HG03521 (cell line): ENCODE measurements around the gene ZFYVE19.
"Not testable (repeated sequence)": the region's sequence is repeated elsewhere in the genome, so short reads cannot be mapped to it uniquely, and the experiment has no call there.

Source experiments
- ATAC-seq: cut with Tn5 transposase; IDR thresholded peaks from one replicate; pipeline ENCODE4 v1.9.1; 2021; ENCODE audit warnings: mild to moderate bottlenecking, moderate library complexity; ENCODE audit not compliant: unreplicated experiment

ZFYVE19 gene

GRCh38 chr15:40845036-40845435 lies 38.1 kb downstream of the ZFYVE19 start:
- ATAC-seq = no peak

DNA sequence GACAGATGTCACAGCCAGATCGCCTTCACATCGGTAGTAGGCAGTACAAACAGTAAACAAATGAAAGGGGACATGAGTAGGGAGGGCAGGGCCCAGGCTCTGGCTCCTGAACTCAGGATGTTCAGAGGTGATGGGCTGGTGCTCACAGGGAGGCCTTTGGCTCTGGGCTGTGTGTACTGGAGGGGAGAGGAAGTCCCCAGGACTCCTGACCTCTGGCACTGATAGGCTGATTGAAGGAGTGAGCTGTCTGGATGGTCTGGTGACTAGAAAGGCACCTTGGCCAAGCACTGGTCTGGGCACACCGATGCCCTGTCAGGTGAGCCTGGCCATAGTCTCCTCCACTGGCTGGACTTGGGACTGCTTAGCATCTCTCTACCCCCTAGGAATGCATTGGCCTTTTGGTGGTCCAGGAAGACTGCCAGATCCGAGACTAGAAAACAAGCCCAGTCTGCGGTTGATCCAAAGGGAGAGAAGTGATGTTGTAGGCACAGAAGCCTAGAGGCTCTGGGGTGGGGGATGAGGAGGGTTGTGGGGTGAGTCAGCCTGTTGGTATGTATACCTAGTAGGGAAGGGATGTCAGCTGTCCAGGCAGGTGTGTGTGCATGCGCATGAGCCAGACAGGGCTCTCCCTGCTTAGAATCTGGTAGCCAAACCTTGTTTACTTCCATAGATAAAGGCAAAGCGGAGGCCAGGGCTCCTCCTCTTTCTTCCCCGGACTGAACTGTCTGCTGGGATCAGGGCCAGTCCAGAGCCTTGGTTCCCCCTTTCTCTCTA lies 38.8 kb downstream of the ZFYVE19 start:
- ATAC-seq = no peak

- ATAC-seq = no peak
Measured at GRCh38 chr15:40846841-40847222, 39.9 kb downstream of the ZFYVE19 start.

DNA sequence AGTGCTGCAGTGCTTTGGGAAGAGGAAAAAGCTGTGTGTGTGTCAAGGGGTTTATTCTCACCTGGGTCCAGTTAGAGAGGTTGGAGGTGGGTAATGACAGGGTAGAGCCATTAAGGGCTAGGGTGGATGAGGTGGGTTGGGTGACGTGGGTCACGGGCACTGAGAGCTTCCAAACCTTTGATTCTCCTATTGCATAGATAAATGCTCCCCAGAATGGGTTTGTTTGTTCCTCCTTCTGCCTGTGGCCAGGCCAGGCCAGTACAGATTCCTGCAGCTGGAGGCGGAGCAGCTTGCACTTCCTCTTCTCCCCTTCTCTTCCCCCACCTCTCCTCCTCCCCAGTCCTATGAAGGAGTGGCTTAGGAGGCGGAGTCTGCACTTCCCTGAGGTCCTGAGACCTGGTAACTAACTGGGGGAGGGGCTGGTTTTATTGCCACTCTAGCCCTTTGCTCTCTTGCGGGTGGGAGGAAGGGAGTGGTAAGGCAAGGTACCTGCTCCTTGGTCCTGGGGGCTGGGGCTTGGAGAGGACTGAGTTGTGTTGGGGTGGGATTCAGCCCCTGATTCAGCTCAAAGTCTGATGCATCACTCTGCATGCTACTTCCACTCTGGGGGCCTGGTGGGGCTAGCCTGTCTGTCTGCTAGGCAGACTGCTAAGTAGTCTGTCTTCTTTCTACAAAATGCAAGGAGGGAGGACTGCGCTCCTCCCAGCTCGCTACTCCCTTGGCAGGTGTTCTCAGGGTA lies 40.5 kb downstream of the ZFYVE19 start:
- no peak for ATAC-seq

GRCh38 chr15:40850576-40851112 lies 43.8 kb downstream of the ZFYVE19 start:
- ATAC-seq = no peak

- no peak for ATAC-seq
Measured at GRCh38 chr15:40852529-40852928, 45.6 kb downstream of the ZFYVE19 start.

- no peak for ATAC-seq
Measured at GRCh38 chr15:40853241-40853890, 46.5 kb downstream of the ZFYVE19 start.

- no peak for ATAC-seq
Measured at GRCh38 chr15:40854161-40854560, 47.3 kb downstream of the ZFYVE19 start.

DNA sequence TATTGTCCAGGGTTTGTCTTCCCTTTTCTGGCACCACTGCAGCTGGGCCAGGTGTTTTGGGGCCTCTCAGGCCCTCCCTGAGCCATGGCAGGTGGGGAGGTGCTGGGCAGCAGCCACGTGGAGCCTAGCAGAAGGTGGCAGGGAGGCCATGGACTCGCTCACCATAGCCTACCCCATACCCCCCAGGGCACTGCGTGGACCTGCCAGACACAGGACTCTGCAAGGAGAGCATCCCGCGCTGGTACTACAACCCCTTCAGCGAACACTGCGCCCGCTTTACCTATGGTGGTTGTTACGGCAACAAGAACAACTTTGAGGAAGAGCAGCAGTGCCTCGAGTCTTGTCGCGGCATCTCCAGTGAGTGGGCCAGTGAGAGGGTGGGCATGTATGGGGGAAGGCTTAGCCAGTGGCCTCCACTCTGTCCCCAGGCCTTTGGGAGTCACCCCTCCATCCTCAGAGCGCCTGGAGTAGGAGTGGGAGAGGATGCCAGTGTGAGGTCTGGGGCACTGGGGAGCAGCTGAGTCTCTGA lies 48.9 kb downstream of the ZFYVE19 start:
- no peak for ATAC-seq

DNA sequence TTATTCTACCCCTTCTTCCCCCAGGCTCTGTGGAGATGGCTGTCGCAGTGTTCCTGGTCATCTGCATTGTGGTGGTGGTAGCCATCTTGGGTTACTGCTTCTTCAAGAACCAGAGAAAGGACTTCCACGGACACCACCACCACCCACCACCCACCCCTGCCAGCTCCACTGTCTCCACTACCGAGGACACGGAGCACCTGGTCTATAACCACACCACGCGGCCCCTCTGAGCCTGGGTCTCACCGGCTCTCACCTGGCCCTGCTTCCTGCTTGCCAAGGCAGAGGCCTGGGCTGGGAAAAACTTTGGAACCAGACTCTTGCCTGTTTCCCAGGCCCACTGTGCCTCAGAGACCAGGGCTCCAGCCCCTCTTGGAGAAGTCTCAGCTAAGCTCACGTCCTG lies 49.9 kb downstream of the ZFYVE19 start:
- ATAC-seq = no peak

DNA sequence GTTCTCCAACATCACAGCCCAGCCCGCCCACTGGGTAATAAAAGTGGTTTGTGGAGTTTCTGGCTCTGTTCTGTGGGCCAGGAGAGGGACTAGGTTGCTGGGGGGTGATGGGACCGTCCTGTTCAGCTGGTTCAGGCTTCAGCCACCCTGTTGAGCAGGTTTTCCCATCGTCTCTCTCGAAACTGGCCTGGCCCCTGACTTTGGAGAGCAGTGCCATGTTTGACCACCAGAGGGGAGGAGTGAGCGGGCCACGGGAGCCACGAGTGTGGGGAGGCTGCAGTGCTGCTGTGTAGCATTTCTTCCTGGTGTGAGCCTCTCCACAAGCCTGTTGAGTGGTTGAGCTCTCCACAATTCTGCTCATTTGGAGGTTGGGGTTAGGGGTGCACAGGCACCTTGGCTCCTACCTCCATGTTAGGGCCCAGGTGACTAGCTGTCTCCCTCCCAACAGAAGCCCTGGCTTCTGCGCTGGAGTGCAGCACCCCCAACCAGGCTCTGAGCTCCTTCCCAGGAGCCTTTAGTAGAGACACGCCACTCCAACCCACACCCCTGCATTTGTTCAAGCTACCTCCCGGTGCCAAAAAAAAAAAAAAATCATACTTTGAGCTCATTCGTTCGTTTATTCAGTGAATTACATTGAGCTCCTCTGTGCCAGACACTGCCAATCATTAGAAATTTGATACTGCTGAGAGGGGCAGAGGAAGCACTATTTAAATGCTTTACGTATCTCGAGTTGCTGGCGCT lies 50.9 kb downstream of the ZFYVE19 start:
- ATAC-seq = peak; percentile 55

GRCh38 chr15:40858706-40859105 lies 51.8 kb downstream of the ZFYVE19 start:
- no peak for ATAC-seq

DNA sequence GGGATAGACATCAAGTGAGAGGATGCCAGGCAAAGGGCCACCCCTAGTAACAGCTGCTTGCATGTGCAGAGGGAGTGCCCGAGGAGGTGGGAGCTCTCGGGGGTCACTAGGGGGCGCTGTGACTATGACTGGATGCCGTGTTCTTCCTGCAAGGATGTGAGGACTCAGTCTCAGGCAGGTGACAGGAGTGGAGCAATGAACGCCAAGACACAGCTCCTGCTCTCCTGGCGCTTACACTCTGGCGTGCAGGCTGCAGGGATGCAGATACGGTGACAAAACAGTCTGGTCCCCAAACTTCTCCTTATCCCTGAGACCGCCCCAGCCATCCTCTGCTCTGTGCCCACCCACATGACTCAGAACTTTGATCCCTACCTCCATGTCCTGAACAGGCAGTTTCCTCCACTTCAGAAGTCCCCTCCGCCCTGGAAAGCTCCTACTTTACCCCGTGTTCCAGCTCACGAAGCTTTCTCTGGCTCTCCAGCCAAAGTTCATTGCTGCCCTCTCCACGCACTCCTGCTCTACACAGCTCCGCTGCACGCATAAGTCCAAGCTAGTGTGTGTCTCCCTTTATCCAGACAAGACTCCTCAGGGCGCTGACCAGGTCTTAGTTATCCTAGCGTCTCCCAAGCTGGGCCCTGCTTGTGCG lies 52.4 kb downstream of the ZFYVE19 start:
- ATAC-seq = no peak

GRCh38 chr15:40861147-40861546 lies 54.3 kb downstream of the ZFYVE19 start:
- ATAC-seq = not testable (repeated sequence)

GRCh38 chr15:40863660-40864270 lies 56.9 kb downstream of the ZFYVE19 start:
- ATAC-seq = no peak
